Measurements from ENCODE around the gene LCE1B.

The LCE1B gene

DNA sequence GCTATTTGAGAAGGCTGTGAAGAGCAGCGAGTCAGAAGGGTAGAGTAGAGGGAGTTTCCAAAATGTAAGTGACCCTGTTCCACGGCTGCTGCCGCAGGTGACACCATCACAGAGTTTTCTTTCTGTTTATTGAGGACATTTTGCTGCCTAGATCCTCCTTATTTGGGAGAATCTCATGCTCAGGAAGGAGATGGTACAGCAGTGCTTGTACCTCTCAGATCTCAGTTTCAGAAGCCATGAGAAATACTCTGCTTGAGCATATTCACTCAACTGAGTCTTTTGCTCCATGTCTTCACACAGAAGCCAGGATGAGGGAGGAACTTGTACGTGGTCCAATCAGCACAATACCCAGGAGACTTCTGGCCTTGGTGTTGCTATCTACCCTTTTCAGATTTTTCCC is 49.6 kb downstream of the LCE1B start:
- TF ChIP-seq POLR2AphosphoS5 (IDR thresholded peaks at IDR 0.05; ENCODE audit: low read depth, low read length) = no peak
- no peak for TF ChIP-seq FOXP2 (optimal IDR thresholded peaks at IDR 0.05; ENCODE audit: borderline replicate concordance, extremely low read depth, extremely low read length, insufficient read depth)
- TF ChIP-seq TAF1 (IDR thresholded peaks at IDR 0.05; ENCODE audit: borderline replicate concordance, insufficient read depth, low read length) = no peak
- TF ChIP-seq SIN3A (IDR thresholded peaks at IDR 0.05; ENCODE audit: borderline replicate concordance, insufficient read depth, low read length) = no peak
- TF ChIP-seq, protein P1, sequence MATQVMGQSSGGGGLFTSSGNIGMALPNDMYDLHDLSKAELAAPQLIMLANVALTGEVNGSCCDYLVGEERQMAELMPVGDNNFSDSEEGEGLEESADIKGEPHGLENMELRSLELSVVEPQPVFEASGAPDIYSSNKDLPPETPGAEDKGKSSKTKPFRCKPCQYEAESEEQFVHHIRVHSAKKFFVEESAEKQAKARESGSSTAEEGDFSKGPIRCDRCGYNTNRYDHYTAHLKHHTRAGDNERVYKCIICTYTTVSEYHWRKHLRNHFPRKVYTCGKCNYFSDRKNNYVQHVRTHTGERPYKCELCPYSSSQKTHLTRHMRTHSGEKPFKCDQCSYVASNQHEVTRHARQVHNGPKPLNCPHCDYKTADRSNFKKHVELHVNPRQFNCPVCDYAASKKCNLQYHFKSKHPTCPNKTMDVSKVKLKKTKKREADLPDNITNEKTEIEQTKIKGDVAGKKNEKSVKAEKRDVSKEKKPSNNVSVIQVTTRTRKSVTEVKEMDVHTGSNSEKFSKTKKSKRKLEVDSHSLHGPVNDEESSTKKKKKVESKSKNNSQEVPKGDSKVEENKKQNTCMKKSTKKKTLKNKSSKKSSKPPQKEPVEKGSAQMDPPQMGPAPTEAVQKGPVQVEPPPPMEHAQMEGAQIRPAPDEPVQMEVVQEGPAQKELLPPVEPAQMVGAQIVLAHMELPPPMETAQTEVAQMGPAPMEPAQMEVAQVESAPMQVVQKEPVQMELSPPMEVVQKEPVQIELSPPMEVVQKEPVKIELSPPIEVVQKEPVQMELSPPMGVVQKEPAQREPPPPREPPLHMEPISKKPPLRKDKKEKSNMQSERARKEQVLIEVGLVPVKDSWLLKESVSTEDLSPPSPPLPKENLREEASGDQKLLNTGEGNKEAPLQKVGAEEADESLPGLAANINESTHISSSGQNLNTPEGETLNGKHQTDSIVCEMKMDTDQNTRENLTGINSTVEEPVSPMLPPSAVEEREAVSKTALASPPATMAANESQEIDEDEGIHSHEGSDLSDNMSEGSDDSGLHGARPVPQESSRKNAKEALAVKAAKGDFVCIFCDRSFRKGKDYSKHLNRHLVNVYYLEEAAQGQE (IDR thresholded peaks at IDR 0.05; ENCODE audit: insufficient read depth in 1 of 2, low read depth in 2 of 2, low read length in 2 of 2) = no peak

Data from PFSK-1 (cell line).